Progenitor cell of endocrine pancreas (in vitro differentiated cells): ENCODE data around the gene SYT8. TPM values are rescaled to one million over a fixed set of nuclear protein-coding genes. Genes with fewer than 3 reads are reported as not detected.

Experiments
- DNase-seq: peaks from one replicate; pipeline ENCODE4 v3.0.0; 2021; ENCODE audit warnings: low spot score; ENCODE audit not compliant: unreplicated experiment
- H3K27ac Mint-ChIP-seq: 2 replicates; pipeline ENCODE4 v1.8.0; 2021; ENCODE audit warnings: mild to moderate bottlenecking, moderate library complexity, mixed read lengths
- H3K27me3 Mint-ChIP-seq: 2 replicates; pipeline ENCODE4 v1.8.0; 2021; ENCODE audit warnings: mixed read lengths
- H3K36me3 Mint-ChIP-seq: 2 replicates; pipeline ENCODE4 v1.8.0; 2022; ENCODE audit warnings: mixed read lengths; ENCODE audit not compliant: insufficient read depth
- H3K4me1 Mint-ChIP-seq: 2 replicates; pipeline ENCODE4 v1.8.0; 2021; ENCODE audit warnings: low read depth, mixed read lengths
- H3K4me3 Mint-ChIP-seq: 2 replicates; pipeline ENCODE4 v1.8.0; 2021; ENCODE audit warnings: low read depth, mild to moderate bottlenecking, moderate library complexity, mixed read lengths
- H3K9me3 Mint-ChIP-seq: 2 replicates; pipeline ENCODE4 v1.8.0; 2021; ENCODE audit warnings: low read depth, mixed read lengths
- CTCF ChIP-seq: fragments of 200-600 bp; sonication (generic); IDR thresholded peaks from one replicate; pipeline ENCODE4 v1.5.0; 2021; ENCODE audit warnings: antibody characterized with exemption, mild to moderate bottlenecking; ENCODE audit not compliant: unreplicated experiment
- total RNA-seq: library from RNA; stranded (reverse); gene quantifications from 2 replicates; pipeline ENCODE4 v1.2.1, GENCODE V29; 2021

SYT8 gene
- total RNA-seq, 1 donor from 2014 or later: 1.5 TPM

GRCh38 chr11:1854132-1854948, 19.6 kb downstream of the SYT8 start:
- Mint-ChIP-seq H3K9me3 (no peaks in the 10 kb centered on the region), H3K27me3 (peaks cover 12% of the 10 kb centered on the region), H3K36me3 (no peaks in the 10 kb centered on the region), H3K4me3 (no peak overlapping the region), H3K27ac (no peak overlapping the region), H3K4me1 (no peaks in the 10 kb centered on the region)
- DNase-seq: no peak
- no peak for TF ChIP-seq CTCF

- no peak overlapping the region for H3K4me3 Mint-ChIP-seq
- no peaks in the 10 kb centered on the region for H3K9me3 Mint-ChIP-seq
- no peak for TF ChIP-seq CTCF
- H3K4me1 Mint-ChIP-seq: no peaks in the 10 kb centered on the region
- H3K27ac Mint-ChIP-seq: no peak overlapping the region
- DNase-seq: no peak
- peaks cover 10% of the 10 kb centered on the region for H3K27me3 Mint-ChIP-seq
- H3K36me3 Mint-ChIP-seq: no peaks in the 10 kb centered on the region
Measured at GRCh38 chr11:1854949-1855885, 20.4 kb downstream of the SYT8 start.

- no peaks in the 10 kb centered on the region for H3K4me1 Mint-ChIP-seq
- H3K9me3 Mint-ChIP-seq: no peaks in the 10 kb centered on the region
- no peaks in the 10 kb centered on the region for H3K36me3 Mint-ChIP-seq
- H3K4me3 Mint-ChIP-seq: no peak overlapping the region
- peaks cover 10% of the 10 kb centered on the region for H3K27me3 Mint-ChIP-seq
- H3K27ac Mint-ChIP-seq: peak overlapping the region; percentile 73
- no peak for TF ChIP-seq CTCF
- no peak for DNase-seq
Measured at GRCh38 chr11:1855886-1856265, 21.1 kb downstream of the SYT8 start.

GRCh38 chr11:1856306-1857005, 21.7 kb downstream of the SYT8 start:
- Mint-ChIP-seq H3K4me3 (no peak overlapping the region), H3K27me3 (peaks cover 10% of the 10 kb centered on the region), H3K27ac (peak overlapping the region; percentile 73), H3K9me3 (no peaks in the 10 kb centered on the region), H3K36me3 (no peaks in the 10 kb centered on the region), H3K4me1 (no peaks in the 10 kb centered on the region)
- DNase-seq: no peak
- TF ChIP-seq CTCF: no peak

GRCh38 chr11:1857064-1857463, 22.3 kb downstream of the SYT8 start:
- no peaks in the 10 kb centered on the region for H3K4me1 Mint-ChIP-seq
- no peaks in the 10 kb centered on the region for H3K9me3 Mint-ChIP-seq
- no peak overlapping the region for H3K4me3 Mint-ChIP-seq
- H3K27me3 Mint-ChIP-seq: peaks cover 9% of the 10 kb centered on the region
- DNase-seq: no peak
- TF ChIP-seq CTCF: no peak
- no peaks in the 10 kb centered on the region for H3K36me3 Mint-ChIP-seq
- no peak overlapping the region for H3K27ac Mint-ChIP-seq
